ENCODE data around the gene GPR39. TPM values are rescaled to one million over a fixed set of nuclear protein-coding genes. Genes with fewer than 3 reads are reported as not detected.

The GPR39 gene
- total and polyA plus RNA-seq, 7 donors, result 0.05 to 0.08 TPM; not detected in 5

DNA sequence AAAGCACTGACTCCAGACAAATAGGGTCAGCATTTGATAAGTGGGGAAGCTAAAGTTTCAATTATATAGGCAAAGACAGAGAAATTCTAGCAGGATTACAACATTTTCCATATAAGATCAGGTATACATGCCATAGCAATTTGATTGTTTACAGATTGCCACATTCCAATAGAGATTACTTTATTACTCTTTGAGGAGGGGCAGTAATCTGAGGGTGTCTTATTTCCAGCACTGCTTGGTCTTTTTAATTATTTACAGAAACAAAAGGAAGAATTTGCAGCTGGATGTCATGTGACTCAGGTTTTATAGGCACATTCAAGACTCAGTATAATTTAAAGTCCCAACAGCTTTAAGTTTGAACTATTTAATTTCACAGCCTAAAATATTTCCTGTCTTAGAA is 42.5 kb upstream of the GPR39 start:
- DNase-seq (no peak), ATAC-seq (no peak)
- intact Hi-C loops (cut with DNase I), result no loop called here
- no peaks in the 10 kb centered on the region for H3K9me3 ChIP-seq
- H3K27me3 ChIP-seq (ENCODE audit: insufficient read depth in 3 of 3, low read length in 2 of 3), result peaks cover 0 to 3% (median 0%) of the 10 kb centered on the region in 3 donors
- no peak overlapping the region for H3K27ac ChIP-seq
- H3K4me3 ChIP-seq, result no peak overlapping the region
- TF ChIP-seq, protein P1, sequence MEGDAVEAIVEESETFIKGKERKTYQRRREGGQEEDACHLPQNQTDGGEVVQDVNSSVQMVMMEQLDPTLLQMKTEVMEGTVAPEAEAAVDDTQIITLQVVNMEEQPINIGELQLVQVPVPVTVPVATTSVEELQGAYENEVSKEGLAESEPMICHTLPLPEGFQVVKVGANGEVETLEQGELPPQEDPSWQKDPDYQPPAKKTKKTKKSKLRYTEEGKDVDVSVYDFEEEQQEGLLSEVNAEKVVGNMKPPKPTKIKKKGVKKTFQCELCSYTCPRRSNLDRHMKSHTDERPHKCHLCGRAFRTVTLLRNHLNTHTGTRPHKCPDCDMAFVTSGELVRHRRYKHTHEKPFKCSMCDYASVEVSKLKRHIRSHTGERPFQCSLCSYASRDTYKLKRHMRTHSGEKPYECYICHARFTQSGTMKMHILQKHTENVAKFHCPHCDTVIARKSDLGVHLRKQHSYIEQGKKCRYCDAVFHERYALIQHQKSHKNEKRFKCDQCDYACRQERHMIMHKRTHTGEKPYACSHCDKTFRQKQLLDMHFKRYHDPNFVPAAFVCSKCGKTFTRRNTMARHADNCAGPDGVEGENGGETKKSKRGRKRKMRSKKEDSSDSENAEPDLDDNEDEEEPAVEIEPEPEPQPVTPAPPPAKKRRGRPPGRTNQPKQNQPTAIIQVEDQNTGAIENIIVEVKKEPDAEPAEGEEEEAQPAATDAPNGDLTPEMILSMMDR (IDR thresholded peaks at IDR 0.05), result no peak
- no peaks in the 10 kb centered on the region for H3K36me3 ChIP-seq (ENCODE audit: insufficient read depth in 1 of 2, low read depth in 1 of 2)
- no peaks in the 10 kb centered on the region for H3K4me1 ChIP-seq

DNA sequence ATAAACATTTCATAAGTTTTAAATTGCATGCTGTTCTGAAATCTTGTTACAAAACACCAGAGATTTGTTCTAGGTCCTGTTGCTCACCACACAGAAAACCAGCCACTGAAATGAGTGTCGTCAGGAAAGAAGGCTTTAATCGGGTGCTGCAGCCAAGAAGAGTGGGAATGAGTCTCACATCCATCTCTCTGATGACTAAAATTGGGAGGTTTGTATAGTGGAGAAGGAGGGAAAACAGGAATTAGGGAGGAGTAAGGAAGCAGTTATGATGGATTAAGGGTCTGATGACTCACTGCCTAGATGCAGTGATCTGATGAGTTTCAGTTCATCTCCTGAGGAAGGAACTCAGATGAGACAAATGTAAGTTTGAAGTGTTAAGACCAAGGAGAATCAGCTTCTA is 42.1 kb upstream of the GPR39 start:
- no peaks in the 10 kb centered on the region for H3K36me3 ChIP-seq (ENCODE audit: insufficient read depth in 1 of 2, low read depth in 1 of 2)
- H3K9me3 ChIP-seq, result no peaks in the 10 kb centered on the region
- TF ChIP-seq, protein P1 (IDR thresholded peaks at IDR 0.05), result no peak
- peaks cover 0 to 3% (median 0%) of the 10 kb centered on the region in 3 donors for H3K27me3 ChIP-seq (ENCODE audit: insufficient read depth in 3 of 3, low read length in 2 of 3)
- no peak overlapping the region for H3K27ac ChIP-seq
- 36 to 53% (median 45%) methylated on average over 2 of the region's 2 CpGs for WGBS, 3 donors
- peak in 1 of 4 donors; percentile 70 for ATAC-seq
- no peaks in the 10 kb centered on the region for H3K4me1 ChIP-seq
- DNase-seq, result no peak
- no peak overlapping the region for H3K4me3 ChIP-seq
- intact Hi-C loops (cut with DNase I), result no loop called here

DNA sequence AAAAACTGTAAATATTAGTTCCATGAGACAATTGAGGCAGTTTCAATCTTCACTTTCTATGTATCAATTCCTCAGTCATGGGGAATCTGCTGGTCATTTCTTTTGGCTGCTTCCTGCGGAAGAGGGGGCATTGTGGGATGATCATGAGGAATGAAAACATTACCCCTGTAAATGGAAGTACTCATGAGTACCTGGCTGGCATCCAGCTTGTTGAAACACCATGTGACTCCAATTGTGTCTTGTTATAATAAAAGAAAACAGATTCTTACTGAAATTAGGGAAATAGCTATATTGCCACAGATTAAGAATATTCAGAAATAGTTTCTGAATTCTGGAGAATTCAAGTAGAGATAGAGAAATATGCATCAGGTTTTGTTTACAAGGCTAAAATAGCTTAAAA is 41.6 kb upstream of the GPR39 start:
- Histone ChIP-seq H3K9me3 (peaks cover 2% of the 10 kb centered on the region), H3K4me1 (no peaks in the 10 kb centered on the region), H3K36me3 (ENCODE audit: insufficient read depth in 1 of 2, low read depth in 1 of 2) (no peaks in the 10 kb centered on the region), H3K4me3 (no peak overlapping the region), H3K27ac (no peak overlapping the region), H3K27me3 (ENCODE audit: insufficient read depth in 3 of 3, low read length in 2 of 3) (peaks cover 0 to 3% (median 0%) of the 10 kb centered on the region in 3 donors)
- intact Hi-C loops (cut with DNase I), result no loop called here
- DNase-seq, result no peak
- TF ChIP-seq, protein P1 (IDR thresholded peaks at IDR 0.05), result no peak
- ATAC-seq, result no peak
- 35 to 52% (median 50%) methylated on average over 1 of the region's 1 CpG for WGBS, 3 donors

DNA sequence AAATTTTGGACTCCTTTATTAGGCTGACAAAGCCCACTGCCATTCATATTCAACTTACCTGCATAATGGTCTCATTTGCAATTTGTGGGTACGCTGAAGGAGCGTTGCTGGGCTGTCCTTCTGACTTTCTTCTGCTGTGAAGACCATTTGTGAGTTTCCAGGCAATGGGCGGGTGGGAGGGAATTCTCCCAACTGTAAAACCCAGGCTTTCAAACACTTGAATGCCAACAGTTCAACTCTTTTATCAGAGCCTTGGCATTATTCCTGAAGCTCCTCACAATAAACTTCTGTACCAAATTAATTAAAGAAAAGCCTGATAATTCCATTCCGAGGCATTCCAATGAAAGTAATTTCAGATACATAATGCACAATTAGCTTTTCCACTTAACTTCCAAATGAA is 35.2 kb upstream of the GPR39 start:
- no peaks in the 10 kb centered on the region for H3K4me1 ChIP-seq
- peaks cover 5% of the 10 kb centered on the region for H3K9me3 ChIP-seq
- TF ChIP-seq, protein P1 (IDR thresholded peaks at IDR 0.05), result no peak
- intact Hi-C loops (cut with DNase I), result no loop called here
- DNase-seq, result no peak
- peaks cover 0 to 1% (median 0%) of the 10 kb centered on the region in 3 donors for H3K27me3 ChIP-seq (ENCODE audit: insufficient read depth in 3 of 3, low read length in 2 of 3)
- no peak overlapping the region for H3K27ac ChIP-seq
- WGBS, 3 donors, result 65 to 88% (median 81%) methylated on average over 4 of the region's 4 CpGs
- H3K4me3 ChIP-seq, result no peak overlapping the region
- ATAC-seq, result no peak
- H3K36me3 ChIP-seq (ENCODE audit: insufficient read depth in 1 of 2, low read depth in 1 of 2), result no peaks in the 10 kb centered on the region

DNA sequence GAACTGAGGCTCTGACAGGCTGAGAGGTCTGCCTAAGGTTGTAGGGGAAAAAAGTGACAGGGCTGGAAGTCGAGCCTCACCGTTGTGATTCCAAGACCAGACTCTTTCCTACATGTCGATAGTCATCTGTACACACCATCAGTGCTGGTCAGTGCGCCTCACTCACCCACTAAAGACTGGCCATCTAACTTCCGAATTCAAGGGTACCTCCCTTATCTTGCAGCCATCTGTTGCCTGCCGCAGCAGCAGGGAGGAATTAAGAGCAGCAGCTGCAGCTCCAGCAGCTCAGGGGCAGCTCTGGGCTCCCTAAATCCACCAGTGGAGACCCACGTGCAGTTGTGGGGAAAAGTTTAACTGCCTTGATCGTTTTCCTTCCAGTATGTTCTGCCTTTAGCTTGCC is 32.6 kb upstream of the GPR39 start:
- 37 to 53% (median 46%) methylated on average over 8 of the region's 8 CpGs for WGBS, 3 donors
- intact Hi-C loops (cut with DNase I), result no loop called here
- Histone ChIP-seq H3K36me3 (ENCODE audit: insufficient read depth in 1 of 2, low read depth in 1 of 2) (no peaks in the 10 kb centered on the region), H3K9me3 (peaks cover 5% of the 10 kb centered on the region), H3K4me1 (no peaks in the 10 kb centered on the region), H3K4me3 (no peak overlapping the region), H3K27ac (no peak overlapping the region), H3K27me3 (ENCODE audit: insufficient read depth in 3 of 3, low read length in 2 of 3) (peaks cover 0 to 1% (median 0%) of the 10 kb centered on the region in 3 donors)
- DNase-seq (no peak), ATAC-seq (no peak)
- TF ChIP-seq, protein P1 (IDR thresholded peaks at IDR 0.05), result no peak
